ENCODE results near the gene EFCAB11. TPM values are rescaled to one million over a fixed set of nuclear protein-coding genes. Genes with fewer than 3 reads are reported as not detected.

The EFCAB11 gene
- total RNA-seq, 6 experiments from 2014 or later, result 1.7 to 4.7 (median 3.2) TPM

GRCh38 chr14:89855961-89856656 lies 98.4 kb downstream of the EFCAB11 start:
- H3K9me3 ChIP-seq, result no peaks in the 10 kb centered on the region
- no peak overlapping the region for H3K27ac ChIP-seq
- ATAC-seq, result no peak
- H3K27me3 ChIP-seq, result no peaks in the 10 kb centered on the region
- intact Hi-C loops (cut with DNase I), result no loop called here
- 88% methylated on average over 8 of the region's 8 CpGs for WGBS (ENCODE audit: insufficient coverage, low coverage, low lambda C conversion rate, missing lambda C conversion rate)
- DNase-seq, result no peak
- H3K36me3 ChIP-seq, result no peaks in the 10 kb centered on the region
- TF ChIP-seq POLR2A (IDR thresholded peaks at IDR 0.05), result no peak
- no peak for TF ChIP-seq CTCF (IDR thresholded peaks at IDR 0.05)
- no peak overlapping the region for H3K4me3 ChIP-seq
- H3K4me1 ChIP-seq, result no peaks in the 10 kb centered on the region

GRCh38 chr14:89853936-89854693 lies 100.4 kb downstream of the EFCAB11 start:
- Histone ChIP-seq H3K9me3 (no peaks in the 10 kb centered on the region), H3K4me3 (no peak overlapping the region), H3K27ac (no peak overlapping the region), H3K27me3 (no peaks in the 10 kb centered on the region), H3K36me3 (no peaks in the 10 kb centered on the region), H3K4me1 (no peaks in the 10 kb centered on the region)
- WGBS (ENCODE audit: insufficient coverage, low coverage, low lambda C conversion rate, missing lambda C conversion rate), result 70% methylated on average over 5 of the region's 8 CpGs
- no peak for DNase-seq
- ATAC-seq, result no peak
- TF ChIP-seq POLR2A (IDR thresholded peaks at IDR 0.05), result no peak
- TF ChIP-seq CTCF (IDR thresholded peaks at IDR 0.05), result no peak
- intact Hi-C loops (cut with DNase I), result no loop called here

GRCh38 chr14:89851106-89851505 lies 103.4 kb downstream of the EFCAB11 start:
- no peaks in the 10 kb centered on the region for H3K36me3 ChIP-seq
- DNase-seq (no peak), ATAC-seq (no peak)
- no peak overlapping the region for H3K27ac ChIP-seq
- no peak overlapping the region for H3K4me3 ChIP-seq
- H3K9me3 ChIP-seq, result no peaks in the 10 kb centered on the region
- H3K27me3 ChIP-seq, result no peaks in the 10 kb centered on the region
- H3K4me1 ChIP-seq, result no peaks in the 10 kb centered on the region
- 64% methylated on average over 1 of the region's 1 CpG for WGBS (ENCODE audit: insufficient coverage, low coverage, low lambda C conversion rate, missing lambda C conversion rate)
- intact Hi-C loops (cut with DNase I), result no loop called here
- no peak for TF ChIP-seq POLR2A (IDR thresholded peaks at IDR 0.05)
- no peak for TF ChIP-seq CTCF (IDR thresholded peaks at IDR 0.05)

GRCh38 chr14:89849931-89850330 lies 104.6 kb downstream of the EFCAB11 start:
- Histone ChIP-seq H3K36me3 (no peaks in the 10 kb centered on the region), H3K9me3 (no peaks in the 10 kb centered on the region), H3K4me3 (no peak overlapping the region), H3K4me1 (no peaks in the 10 kb centered on the region), H3K27ac (no peak overlapping the region), H3K27me3 (no peaks in the 10 kb centered on the region)
- DNase-seq (no peak), ATAC-seq (no peak)
- TF ChIP-seq CTCF (IDR thresholded peaks at IDR 0.05), result no peak
- TF ChIP-seq POLR2A (IDR thresholded peaks at IDR 0.05), result no peak
- 80% methylated on average over 1 of the region's 1 CpG for WGBS (ENCODE audit: insufficient coverage, low coverage, low lambda C conversion rate, missing lambda C conversion rate)
- intact Hi-C loops (cut with DNase I), result no loop called here
